H4 (cell line): ENCODE data around the gene SEC24D. TPM values are rescaled to one million over a fixed set of nuclear protein-coding genes. Genes with fewer than 3 reads are reported as not detected.

ENCODE experiments used
- DNase-seq: peaks from one replicate; pipeline ENCODE4 v3.0.0-alpha.2; 2015; ENCODE audit warnings: low spot score
- total RNA-seq: library from RNA; depleted of rRNA; stranded (reverse); fragments of >200 nt; shearing (Covaris generic); gene quantifications from 2 replicates; pipeline ENCODE4 v1.2.3, GENCODE V29; 2014

The SEC24D gene
- total RNA-seq, 1 experiment from 2014 or later = 62.8 TPM

DNA sequence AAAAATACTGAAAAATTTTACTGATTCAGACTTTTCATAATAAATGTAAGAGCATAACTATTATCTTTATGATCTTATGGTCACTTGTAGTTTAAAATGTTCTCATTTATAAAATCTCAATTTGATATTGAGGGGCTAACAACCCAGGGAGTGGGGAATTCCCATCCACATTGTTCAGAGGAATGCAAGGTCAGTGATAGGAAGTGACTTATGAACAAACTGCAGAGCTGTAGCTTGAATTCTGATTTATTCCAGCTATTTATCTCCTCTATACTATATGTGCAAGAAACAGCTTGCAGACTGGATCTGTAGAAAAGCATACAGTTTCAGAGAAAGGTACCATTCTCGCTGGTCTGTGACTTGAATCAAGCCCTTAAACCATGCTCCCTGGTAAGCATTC lies 61.6 kb downstream of the SEC24D start:
- DNase-seq = no peak

DNA sequence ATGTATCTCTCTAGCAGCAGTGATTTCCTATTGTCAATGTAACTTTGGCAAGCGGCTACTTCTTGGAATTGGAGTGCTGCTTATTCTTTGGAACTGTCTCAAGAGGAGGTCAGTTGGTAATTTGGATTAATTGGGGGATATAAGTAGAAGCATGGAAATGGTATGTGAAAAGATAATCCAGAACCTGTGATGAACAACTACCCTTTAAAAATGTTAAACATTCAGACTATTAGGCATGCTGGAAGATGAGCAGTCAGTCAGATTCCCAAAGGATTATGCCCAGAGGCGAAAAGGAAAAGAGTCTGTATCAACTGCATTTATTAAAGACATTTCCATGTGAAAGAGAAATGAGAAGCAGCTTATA lies 62.5 kb downstream of the SEC24D start:
- no peak for DNase-seq

GRCh38 chr4:118772767-118773428 lies 63.0 kb downstream of the SEC24D start:
- no peak for DNase-seq

DNA sequence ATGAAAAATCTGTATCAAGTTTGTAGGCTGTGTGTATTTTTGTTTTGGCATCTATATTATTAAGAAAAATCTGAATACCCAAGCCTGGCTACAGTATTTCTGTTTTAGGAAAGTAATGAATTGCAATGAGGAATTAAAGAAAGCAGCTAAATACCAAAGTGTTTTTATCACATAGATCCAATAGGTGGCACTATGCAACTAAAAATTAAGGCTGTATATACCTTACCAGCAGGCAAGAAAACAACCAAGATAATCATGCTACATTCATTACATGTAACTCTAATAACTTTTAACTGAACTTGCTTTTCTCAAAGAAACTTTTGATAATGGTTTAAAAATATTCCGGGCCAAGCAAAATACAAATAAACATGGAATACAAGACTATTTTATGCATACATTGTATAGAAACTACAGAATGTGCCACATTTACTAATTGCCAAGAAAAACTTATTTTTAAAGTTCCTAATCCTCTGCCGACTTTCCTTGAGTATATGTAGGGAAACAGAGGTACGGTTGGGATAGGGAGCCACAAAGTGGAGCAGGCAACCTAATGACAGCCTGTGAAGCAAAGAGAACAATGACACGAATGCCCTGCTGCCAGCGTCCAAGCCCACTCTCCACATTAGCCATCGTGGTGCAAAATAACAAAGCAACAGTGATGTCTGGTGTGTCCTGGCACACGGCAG lies 63.7 kb downstream of the SEC24D start:
- DNase-seq = peak; percentile 47

- DNase-seq = no peak
These were observed 65.2 kb downstream of the SEC24D start for GRCh38 chr4:118770741-118771187.

GRCh38 chr4:118769161-118769560 lies 66.8 kb downstream of the SEC24D start:
- DNase-seq = no peak

- DNase-seq = no peak
These were observed 68.8 kb downstream of the SEC24D start for GRCh38 chr4:118767109-118767508.

- DNase-seq = peak; percentile 93
These were observed 70.5 kb downstream of the SEC24D start for GRCh38 chr4:118765399-118765798.

DNA sequence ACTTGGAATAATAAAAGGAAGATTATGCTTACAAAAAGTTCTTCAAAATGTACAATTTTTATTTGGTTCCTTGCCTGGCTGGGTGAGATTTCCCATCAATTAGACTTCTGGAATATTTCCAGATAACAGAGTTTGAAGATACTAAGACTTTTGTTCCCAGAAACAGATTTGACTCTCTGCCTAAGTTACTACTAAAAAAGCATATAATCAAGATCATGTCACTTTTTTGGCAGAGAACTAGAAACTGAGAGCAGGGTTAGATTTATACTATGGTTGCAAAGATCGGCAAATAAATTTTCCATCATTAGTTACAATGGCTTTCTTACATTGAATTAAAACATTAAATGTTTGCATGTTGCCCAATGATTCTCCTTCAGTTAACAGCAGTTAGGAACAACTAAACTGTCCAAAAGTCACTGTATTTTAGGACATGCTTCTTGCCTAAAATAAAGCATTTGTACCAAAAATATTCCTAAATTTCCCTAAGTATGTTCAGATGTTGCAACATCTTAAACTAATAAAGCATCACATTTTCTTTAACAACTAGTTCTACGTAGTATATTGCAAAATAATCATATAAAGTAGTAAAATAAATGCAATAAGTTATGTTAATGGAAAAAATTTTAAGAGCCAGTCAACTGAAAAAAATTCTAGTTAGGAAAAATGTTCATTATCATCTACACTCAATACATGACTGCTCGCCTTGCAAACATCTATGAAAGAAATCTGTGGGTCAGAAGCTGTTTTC lies 73.0 kb downstream of the SEC24D start:
- DNase-seq = no peak

GRCh38 chr4:118762155-118762554 lies 73.8 kb downstream of the SEC24D start:
- DNase-seq = no peak

DNA sequence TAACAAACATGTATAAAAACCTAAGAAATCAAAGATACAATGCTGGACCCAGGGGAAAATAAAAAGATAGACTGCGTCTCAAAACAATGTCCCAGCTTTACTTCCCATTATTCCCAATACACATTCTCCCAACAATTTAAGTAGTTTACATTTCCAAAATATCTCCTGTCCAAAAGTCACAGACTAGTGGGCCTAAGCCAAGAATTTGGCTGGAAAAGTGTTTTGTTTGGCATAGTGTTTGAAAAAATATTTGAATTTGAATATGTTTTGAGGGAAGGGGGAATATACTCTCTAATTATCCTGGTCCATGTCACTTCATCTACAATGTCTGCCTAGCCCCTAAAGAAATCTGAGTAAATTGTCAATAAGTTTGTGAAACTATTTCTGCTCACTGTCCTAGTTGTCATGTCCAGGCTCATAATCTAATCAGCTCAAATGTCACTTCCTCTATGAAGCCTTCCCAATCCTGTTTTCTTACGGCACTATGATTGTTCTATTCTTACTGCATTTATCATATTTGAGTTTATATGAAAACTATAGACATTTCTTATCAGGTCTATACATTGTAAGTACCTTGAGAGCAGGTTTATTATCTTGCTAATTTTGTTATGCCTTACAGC lies 74.4 kb downstream of the SEC24D start:
- no peak for DNase-seq

GRCh38 chr4:118760493-118760892 lies 75.4 kb downstream of the SEC24D start:
- no peak for DNase-seq

GRCh38 chr4:118760092-118760491 lies 75.8 kb downstream of the SEC24D start:
- DNase-seq = no peak

GRCh38 chr4:118759481-118759880 lies 76.4 kb downstream of the SEC24D start:
- DNase-seq = no peak

DNA sequence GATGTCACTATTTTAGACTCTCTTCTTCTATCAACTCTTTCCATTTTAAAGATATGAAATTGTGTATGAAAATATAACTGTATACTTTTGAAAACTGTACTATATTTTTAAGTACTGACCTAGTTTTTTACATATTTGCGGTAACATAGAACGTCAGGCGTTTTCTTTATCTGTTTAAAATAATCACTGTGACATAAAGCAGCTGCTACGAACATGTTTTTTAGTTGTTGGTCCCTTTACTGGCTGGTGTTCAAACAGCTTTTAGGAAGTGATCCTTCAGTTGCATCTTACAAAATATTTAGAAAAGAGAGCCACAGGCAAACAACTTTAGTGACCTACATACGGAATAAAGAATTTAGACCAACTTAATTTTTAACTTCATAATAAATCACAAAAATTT lies 77.6 kb downstream of the SEC24D start:
- DNase-seq = no peak

DNA sequence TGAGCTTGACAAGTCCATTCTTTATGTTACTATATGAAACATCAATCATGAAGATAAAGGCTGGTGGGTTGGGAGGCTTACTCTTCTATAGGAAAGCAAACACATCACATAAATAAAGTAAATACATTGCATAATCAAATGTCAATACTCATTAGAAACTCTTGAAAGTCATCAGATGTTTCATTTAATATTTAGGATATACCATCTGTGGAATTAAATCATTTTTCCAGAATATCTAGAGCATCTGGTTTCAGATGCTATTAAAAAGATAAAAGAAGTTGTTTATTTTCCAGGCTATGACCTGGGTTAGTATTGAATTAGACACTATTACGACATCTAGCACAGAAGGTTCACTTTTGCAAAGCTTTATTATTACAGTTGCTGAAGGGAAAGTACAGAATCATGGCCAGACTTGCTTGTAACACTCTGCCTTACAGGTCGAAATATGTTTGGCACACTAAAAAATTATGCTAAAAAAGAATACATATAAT lies 78.1 kb downstream of the SEC24D start:
- DNase-seq = no peak

DNA sequence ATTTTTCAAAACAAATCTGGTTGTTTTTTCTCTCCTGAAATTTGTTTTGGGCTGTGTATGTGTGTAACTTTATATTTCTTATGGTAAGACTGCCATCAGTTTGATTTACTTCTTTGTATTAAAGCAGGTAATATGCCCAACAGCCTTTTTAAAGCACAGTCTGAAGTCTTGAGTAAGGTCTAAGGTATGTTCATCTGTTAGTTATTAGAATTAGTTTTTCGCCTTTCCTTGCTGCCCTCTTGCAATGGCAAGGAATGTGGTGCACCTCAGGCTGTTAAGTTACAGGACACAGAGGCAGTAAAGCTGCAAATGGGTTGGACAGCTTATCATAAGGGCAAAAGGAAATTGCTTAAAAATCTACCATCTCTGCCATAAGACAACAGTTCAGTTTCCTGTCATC lies 79.0 kb downstream of the SEC24D start:
- no peak for DNase-seq

DNA sequence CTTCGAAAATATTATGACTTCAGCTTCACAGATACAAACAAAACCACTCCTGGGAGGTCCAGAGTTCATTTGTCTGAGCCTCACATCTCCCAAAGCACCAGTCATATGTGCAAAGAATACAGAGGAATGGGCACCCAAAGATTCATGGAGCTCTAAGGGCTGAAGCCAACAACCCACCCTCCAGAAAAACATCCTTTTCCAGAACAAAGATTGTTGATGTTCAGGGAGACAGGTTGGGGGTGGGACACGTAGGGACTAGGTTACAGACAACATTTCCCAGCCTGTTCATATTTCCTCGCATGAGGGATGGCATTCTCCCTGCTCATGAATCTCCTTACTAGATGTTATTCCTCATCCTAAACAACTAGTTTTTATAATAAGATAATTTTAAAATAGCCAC lies 79.5 kb downstream of the SEC24D start:
- no peak for DNase-seq

DNA sequence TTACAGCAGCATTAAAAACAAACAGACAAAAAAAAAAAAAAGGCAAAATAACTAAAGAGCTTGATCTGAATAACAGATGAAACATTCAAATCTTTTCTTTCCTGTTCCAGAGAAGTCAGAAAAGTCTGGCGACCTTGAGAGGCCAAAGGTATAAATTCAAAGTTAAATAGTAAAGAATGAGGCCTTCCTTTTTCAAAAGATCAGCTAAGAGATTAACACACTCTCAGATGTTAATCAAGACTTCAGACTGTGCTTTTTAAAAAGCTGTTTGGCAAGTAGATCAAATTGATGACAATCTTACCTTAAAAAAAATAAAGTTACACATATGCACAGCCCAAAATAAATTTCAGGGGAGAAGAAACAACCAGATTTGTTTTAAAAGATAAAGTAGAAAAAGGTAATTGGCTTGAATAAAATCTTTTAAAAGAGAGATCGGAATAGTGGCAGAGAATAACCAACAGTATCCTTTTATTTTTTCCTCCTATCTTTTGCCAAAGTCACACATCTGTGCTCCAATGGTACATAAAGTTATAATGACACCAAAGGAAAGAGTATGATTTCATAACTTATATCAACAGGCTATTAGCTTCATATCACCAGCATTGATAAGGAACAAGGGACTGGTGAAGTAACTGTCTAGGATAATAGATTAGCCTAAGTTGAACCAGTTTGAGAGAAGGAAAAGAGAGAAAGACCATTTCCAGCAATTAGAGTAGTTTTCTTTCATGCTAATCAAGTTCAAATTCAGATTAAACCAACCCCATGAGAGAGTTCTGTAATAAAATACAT lies 80.3 kb downstream of the SEC24D start:
- no peak for DNase-seq

GRCh38 chr4:118754890-118755289 lies 81.0 kb downstream of the SEC24D start:
- no peak for DNase-seq

DNA sequence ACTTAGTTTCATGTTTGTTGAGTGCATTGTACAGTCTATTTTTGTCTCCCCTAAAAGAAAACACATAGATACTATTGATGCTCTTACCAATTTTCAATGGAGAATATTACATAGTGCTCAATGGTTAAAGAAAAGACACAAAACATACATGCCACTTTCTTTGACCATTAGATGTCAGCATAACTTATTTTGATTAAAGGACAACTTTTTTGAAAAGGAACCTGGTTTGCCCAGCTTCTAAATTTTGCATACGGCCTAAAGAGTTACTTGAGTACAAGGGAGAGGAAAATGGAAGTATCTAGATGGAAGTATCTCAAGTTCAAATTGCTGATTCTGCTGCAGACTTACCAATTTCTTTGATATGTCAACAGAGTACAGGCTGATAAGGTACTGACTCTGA lies 82.2 kb downstream of the SEC24D start:
- DNase-seq = no peak

DNA sequence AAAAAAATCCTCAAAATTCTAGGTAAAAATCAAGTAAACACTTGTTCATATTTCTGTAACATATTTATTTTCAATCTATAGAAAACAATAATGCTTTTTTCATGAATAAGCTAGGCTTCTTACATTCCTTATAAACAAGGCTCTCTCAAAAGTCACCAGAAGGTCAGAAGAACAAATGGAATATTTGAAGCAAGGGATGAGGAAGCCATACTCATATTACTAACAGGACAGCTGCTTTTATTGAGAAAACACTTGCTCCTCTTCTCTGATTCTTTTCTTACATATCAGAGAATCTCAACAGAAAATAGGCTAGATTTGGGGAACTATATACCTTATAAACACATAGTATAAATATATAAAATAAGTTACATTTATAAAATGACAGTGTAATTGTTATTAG lies 82.8 kb downstream of the SEC24D start:
- no peak for DNase-seq
